Measurements from ENCODE around the gene BRD4. TPM values are rescaled to one million over a fixed set of nuclear protein-coding genes. Genes with fewer than 3 reads are reported as not detected.
A peak's percentile ranks its signal among the peaks of the same experiment; 100 is the strongest.

Gene BRD4
- total and polyA plus RNA-seq, 8 donors = 51.1 to 89.6 (median 56.6) TPM

- peak; percentile 41 for ATAC-seq
- Histone ChIP-seq H3K36me3 (no peaks in the 10 kb centered on the region), H3K4me1 (peaks cover 45 to 100% of the 10 kb centered on the region in 2 donors), H3K9me3 (no peaks in the 10 kb centered on the region), H3K27ac (peak overlapping the region; percentile 6 to 45), H3K27me3 (no peaks in the 10 kb centered on the region), H3K4me3 (no peak overlapping the region)
- no peak for DNase-seq
- intact Hi-C loops (cut with DNase I) = no loop called here
- TF ChIP-seq, protein P1, sequence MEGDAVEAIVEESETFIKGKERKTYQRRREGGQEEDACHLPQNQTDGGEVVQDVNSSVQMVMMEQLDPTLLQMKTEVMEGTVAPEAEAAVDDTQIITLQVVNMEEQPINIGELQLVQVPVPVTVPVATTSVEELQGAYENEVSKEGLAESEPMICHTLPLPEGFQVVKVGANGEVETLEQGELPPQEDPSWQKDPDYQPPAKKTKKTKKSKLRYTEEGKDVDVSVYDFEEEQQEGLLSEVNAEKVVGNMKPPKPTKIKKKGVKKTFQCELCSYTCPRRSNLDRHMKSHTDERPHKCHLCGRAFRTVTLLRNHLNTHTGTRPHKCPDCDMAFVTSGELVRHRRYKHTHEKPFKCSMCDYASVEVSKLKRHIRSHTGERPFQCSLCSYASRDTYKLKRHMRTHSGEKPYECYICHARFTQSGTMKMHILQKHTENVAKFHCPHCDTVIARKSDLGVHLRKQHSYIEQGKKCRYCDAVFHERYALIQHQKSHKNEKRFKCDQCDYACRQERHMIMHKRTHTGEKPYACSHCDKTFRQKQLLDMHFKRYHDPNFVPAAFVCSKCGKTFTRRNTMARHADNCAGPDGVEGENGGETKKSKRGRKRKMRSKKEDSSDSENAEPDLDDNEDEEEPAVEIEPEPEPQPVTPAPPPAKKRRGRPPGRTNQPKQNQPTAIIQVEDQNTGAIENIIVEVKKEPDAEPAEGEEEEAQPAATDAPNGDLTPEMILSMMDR (IDR thresholded peaks at IDR 0.05) = no peak
Observed at GRCh38 chr19:15318241-15318691, 14.1 kb downstream of the BRD4 start.

DNA sequence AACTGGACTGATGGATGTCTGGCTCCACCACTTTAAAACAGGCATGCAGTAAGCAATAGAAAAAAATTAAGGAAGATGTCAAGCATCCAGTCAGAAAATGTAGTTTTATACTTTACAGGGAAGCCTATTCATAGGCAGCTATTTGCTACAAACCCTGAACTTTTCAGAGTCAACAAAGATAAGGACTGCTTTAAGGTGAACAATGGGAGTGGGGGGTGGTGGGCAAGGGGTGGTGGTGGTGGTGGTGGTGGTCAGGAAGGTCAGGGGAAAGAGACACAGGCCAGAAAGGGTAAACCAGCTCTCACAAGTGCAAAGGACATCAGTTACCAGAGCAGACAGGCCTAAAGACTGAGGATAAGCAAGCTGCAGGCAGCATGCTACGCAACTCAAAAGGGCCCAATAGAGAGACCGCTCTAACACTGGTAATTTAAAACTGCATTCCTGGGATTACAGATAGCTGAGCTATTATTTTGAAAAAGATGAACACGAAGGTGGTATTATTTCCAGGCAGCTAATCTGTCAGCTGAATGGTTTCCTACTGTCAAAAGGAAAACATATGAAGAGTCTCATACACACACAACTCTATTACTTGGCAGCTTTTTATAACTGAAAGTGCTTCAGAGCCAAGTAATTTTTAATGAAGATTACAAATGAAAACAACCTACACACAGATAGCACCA, 14.8 kb downstream of the BRD4 start:
- no peaks in the 10 kb centered on the region for H3K9me3 ChIP-seq
- ATAC-seq (peak; percentile 26), DNase-seq (peak in 1 of 4 donors; percentile 36)
- H3K27ac ChIP-seq = peak overlapping the region; percentile 6 to 45
- TF ChIP-seq, protein P1 (IDR thresholded peaks at IDR 0.05) = no peak
- no peaks in the 10 kb centered on the region for H3K27me3 ChIP-seq
- H3K36me3 ChIP-seq = no peaks in the 10 kb centered on the region
- intact Hi-C loops (cut with DNase I) = no loop called here
- peaks cover 42 to 99% of the 10 kb centered on the region in 2 donors for H3K4me1 ChIP-seq
- H3K4me3 ChIP-seq = no peak overlapping the region

- ATAC-seq (no peak), DNase-seq (no peak)
- H3K36me3 ChIP-seq = no peaks in the 10 kb centered on the region
- peaks cover 36 to 98% of the 10 kb centered on the region in 2 donors for H3K4me1 ChIP-seq
- H3K27ac ChIP-seq = no peak overlapping the region
- H3K27me3 ChIP-seq = no peaks in the 10 kb centered on the region
- no peak overlapping the region for H3K4me3 ChIP-seq
- intact Hi-C loops (cut with DNase I) = no loop called here
- no peaks in the 10 kb centered on the region for H3K9me3 ChIP-seq
- TF ChIP-seq, protein P1 (IDR thresholded peaks at IDR 0.05) = no peak
Observed at GRCh38 chr19:15316498-15316897, 15.8 kb downstream of the BRD4 start.

GRCh38 chr19:15315101-15315500, 17.2 kb downstream of the BRD4 start:
- H3K9me3 ChIP-seq = no peaks in the 10 kb centered on the region
- intact Hi-C loops (cut with DNase I) = no loop called here
- no peaks in the 10 kb centered on the region for H3K27me3 ChIP-seq
- ATAC-seq = no peak
- peaks cover 24 to 96% of the 10 kb centered on the region in 2 donors for H3K4me1 ChIP-seq
- H3K36me3 ChIP-seq = no peaks in the 10 kb centered on the region
- H3K4me3 ChIP-seq = no peak overlapping the region
- no peak for DNase-seq
- no peak overlapping the region for H3K27ac ChIP-seq
- TF ChIP-seq, protein P1 (IDR thresholded peaks at IDR 0.05) = no peak

- Histone ChIP-seq H3K36me3 (no peaks in the 10 kb centered on the region), H3K9me3 (no peaks in the 10 kb centered on the region), H3K4me1 (peaks cover 22 to 94% of the 10 kb centered on the region in 2 donors), H3K4me3 (no peak overlapping the region), H3K27ac (no peak overlapping the region), H3K27me3 (no peaks in the 10 kb centered on the region)
- TF ChIP-seq, protein P1 (IDR thresholded peaks at IDR 0.05) = no peak
- ATAC-seq (peak; percentile 45), DNase-seq (no peak)
- intact Hi-C loops (cut with DNase I) = no loop called here
Observed at GRCh38 chr19:15313649-15314279, 18.6 kb downstream of the BRD4 start.
